Measurements from ENCODE around the gene RTL1.

Gene RTL1

GRCh38 chr14:100849115-100849781 lies 54.3 kb downstream of the RTL1 start:
- no peaks in the 10 kb centered on the region for H3F3A ChIP-seq (ENCODE audit: insufficient read depth)
- H3K9ac ChIP-seq (ENCODE audit: low read length), result no peak overlapping the region
- H3K9me2 ChIP-seq (replicated peaks; ENCODE audit: insufficient read depth, low read length), result no peaks in the 10 kb centered on the region
- no peak overlapping the region for H3K27ac ChIP-seq (ENCODE audit: low read depth, low read length)
- no peaks in the 10 kb centered on the region for H4K20me1 ChIP-seq (ENCODE audit: low read depth, low read length)
- TF ChIP-seq EZH2phosphoT487 (conservative IDR thresholded peaks at IDR 0.05; ENCODE audit: low read length), result no peak
- no peak for TF ChIP-seq CTCF (IDR thresholded peaks at IDR 0.05; ENCODE audit: insufficient read depth, low read length, poor library complexity, severe bottlenecking)
- no peaks in the 10 kb centered on the region for H3K9me3 ChIP-seq (ENCODE audit: insufficient read depth, low read length)
- H3K79me2 ChIP-seq (ENCODE audit: insufficient read depth, low read length), result no peaks in the 10 kb centered on the region
- no peak overlapping the region for H3K4me3 ChIP-seq (ENCODE audit: insufficient read depth, low read length, poor library complexity, severe bottlenecking)
- no peaks in the 10 kb centered on the region for H3K36me3 ChIP-seq (ENCODE audit: low read length)
- H2AFZ ChIP-seq (ENCODE audit: low read depth, low read length, severe bottlenecking), result no peak overlapping the region
- no peaks in the 10 kb centered on the region for H3K27me3 ChIP-seq (ENCODE audit: low read length)
- no peak overlapping the region for H3K4me2 ChIP-seq (ENCODE audit: low read depth, low read length, poor library complexity, severe bottlenecking)

GRCh38 chr14:100846309-100846859 lies 57.1 kb downstream of the RTL1 start:
- Histone ChIP-seq H3K4me2 (ENCODE audit: low read depth, low read length, poor library complexity, severe bottlenecking) (no peak overlapping the region), H3F3A (ENCODE audit: insufficient read depth) (no peaks in the 10 kb centered on the region), H3K79me2 (ENCODE audit: insufficient read depth, low read length) (no peaks in the 10 kb centered on the region), H2AFZ (ENCODE audit: low read depth, low read length, severe bottlenecking) (no peak overlapping the region), H3K4me3 (ENCODE audit: insufficient read depth, low read length, poor library complexity, severe bottlenecking) (no peak overlapping the region), H3K36me3 (ENCODE audit: low read length) (no peaks in the 10 kb centered on the region), H3K27me3 (ENCODE audit: low read length) (no peaks in the 10 kb centered on the region), H3K27ac (ENCODE audit: low read depth, low read length) (no peak overlapping the region), H3K9ac (ENCODE audit: low read length) (no peak overlapping the region), H3K9me3 (ENCODE audit: insufficient read depth, low read length) (no peaks in the 10 kb centered on the region), H4K20me1 (ENCODE audit: low read depth, low read length) (no peaks in the 10 kb centered on the region), H3K9me2 (replicated peaks; ENCODE audit: insufficient read depth, low read length) (no peaks in the 10 kb centered on the region)
- TF ChIP-seq CTCF (IDR thresholded peaks at IDR 0.05; ENCODE audit: insufficient read depth, low read length, poor library complexity, severe bottlenecking) (no peak), EZH2phosphoT487 (conservative IDR thresholded peaks at IDR 0.05; ENCODE audit: low read length) (no peak)

GRCh38 chr14:100845341-100845740 lies 58.2 kb downstream of the RTL1 start:
- Histone ChIP-seq H3K27ac (ENCODE audit: low read depth, low read length) (no peak overlapping the region), H3K79me2 (ENCODE audit: insufficient read depth, low read length) (no peaks in the 10 kb centered on the region), H3K36me3 (ENCODE audit: low read length) (no peaks in the 10 kb centered on the region), H3K27me3 (ENCODE audit: low read length) (no peaks in the 10 kb centered on the region), H4K20me1 (ENCODE audit: low read depth, low read length) (no peaks in the 10 kb centered on the region), H3K9me2 (replicated peaks; ENCODE audit: insufficient read depth, low read length) (no peaks in the 10 kb centered on the region), H3K4me3 (ENCODE audit: insufficient read depth, low read length, poor library complexity, severe bottlenecking) (no peak overlapping the region), H3K4me2 (ENCODE audit: low read depth, low read length, poor library complexity, severe bottlenecking) (no peak overlapping the region), H3K9ac (ENCODE audit: low read length) (no peak overlapping the region), H3F3A (ENCODE audit: insufficient read depth) (no peaks in the 10 kb centered on the region), H2AFZ (ENCODE audit: low read depth, low read length, severe bottlenecking) (no peak overlapping the region), H3K9me3 (ENCODE audit: insufficient read depth, low read length) (no peaks in the 10 kb centered on the region)
- TF ChIP-seq CTCF (IDR thresholded peaks at IDR 0.05; ENCODE audit: insufficient read depth, low read length, poor library complexity, severe bottlenecking) (no peak), EZH2phosphoT487 (conservative IDR thresholded peaks at IDR 0.05; ENCODE audit: low read length) (no peak)
